Coronary artery (tissue), 2 donors: ENCODE results near the gene MCM10.
A peak's percentile ranks its signal among the peaks of the same experiment; 100 is the strongest.

Source experiments
- DNase-seq: peaks from one replicate; pipeline ENCODE4 v3.0.0-alpha.2; 2017; ENCODE audit warnings: low spot score
- H3K27ac ChIP-seq, 2 donors: fragments of 200-600 bp; sonication (generic); one replicate each; pipeline ENCODE4 v1.5.1; 2016 to 2019
- H3K4me3 ChIP-seq: fragments of 200-600 bp; sonication (generic); 2 replicates; pipeline ENCODE4 v1.5.1; 2016; ENCODE audit warnings: mild to moderate bottlenecking, moderate library complexity
- CTCF ChIP-seq: fragments of 200-600 bp; sonication (generic); IDR thresholded peaks from one replicate; pipeline ENCODE4 v1.5.1; 2019; ENCODE audit warnings: antibody characterized with exemption

The MCM10 gene

GRCh38 chr10:13193637-13194036 lies 32.3 kb downstream of the MCM10 start:
- Histone ChIP-seq H3K27ac (no peak overlapping the region), H3K4me3 (no peak overlapping the region)
- no peak for TF ChIP-seq CTCF
- DNase-seq, result no peak

- DNase-seq, result no peak
- Histone ChIP-seq H3K27ac (no peak overlapping the region), H3K4me3 (no peak overlapping the region)
- no peak for TF ChIP-seq CTCF
These were observed 33.7 kb downstream of the MCM10 start for GRCh38 chr10:13195016-13195415.

- TF ChIP-seq CTCF, result no peak
- Histone ChIP-seq H3K4me3 (no peak overlapping the region), H3K27ac (no peak overlapping the region)
- no peak for DNase-seq
These were observed 39.8 kb downstream of the MCM10 start for GRCh38 chr10:13201132-13201531.

- no peak overlapping the region for H3K4me3 ChIP-seq
- no peak overlapping the region for H3K27ac ChIP-seq
- TF ChIP-seq CTCF, result no peak
- DNase-seq, result no peak
These were observed 44.7 kb downstream of the MCM10 start for GRCh38 chr10:13206091-13206490.

- DNase-seq, result no peak
- H3K27ac ChIP-seq, result no peak overlapping the region
- H3K4me3 ChIP-seq, result no peak overlapping the region
- TF ChIP-seq CTCF, result peak; percentile 10
These were observed 45.4 kb downstream of the MCM10 start for GRCh38 chr10:13206546-13207443.

- no peak overlapping the region for H3K4me3 ChIP-seq
- no peak for DNase-seq
- H3K27ac ChIP-seq, result no peak overlapping the region
- no peak for TF ChIP-seq CTCF
These were observed 51.8 kb downstream of the MCM10 start for GRCh38 chr10:13213163-13213562.

GRCh38 chr10:13218878-13219277 lies 57.5 kb downstream of the MCM10 start:
- no peak overlapping the region for H3K4me3 ChIP-seq
- H3K27ac ChIP-seq, result no peak overlapping the region
- DNase-seq, result no peak
- no peak for TF ChIP-seq CTCF
